GM23248 (cell line): ENCODE results near the gene BPIFA1. TPM values are rescaled to one million over a fixed set of nuclear protein-coding genes. Genes with fewer than 3 reads are reported as not detected.

Source experiments
- DNase-seq: peaks from one replicate; pipeline ENCODE4 v3.0.0-alpha.2; 2015
- H2AFZ ChIP-seq: fragments of 200-600 bp; sonication (generic); 2 replicates; pipeline ENCODE4 v1.6.1; 2016; ENCODE audit warnings: antibody characterized with exemption
- H3F3A ChIP-seq: fragments of 200-600 bp; sonication (generic); 2 replicates; pipeline ENCODE4 v1.6.1; 2016; ENCODE audit warnings: mild to moderate bottlenecking, antibody characterized with exemption, mixed run types; ENCODE audit not compliant: insufficient read depth
- H3K27ac ChIP-seq: fragments of 200-600 bp; sonication (generic); 2 replicates; pipeline ENCODE4 v1.5.1; 2016; ENCODE audit warnings: mild to moderate bottlenecking
- H3K27me3 ChIP-seq: fragments of 200-600 bp; sonication (generic); replicated peaks from 2 replicates; pipeline ENCODE4 v1.6.1; 2016; ENCODE audit warnings: mild to moderate bottlenecking; ENCODE audit not compliant: insufficient read depth
- H3K36me3 ChIP-seq: fragments of 200-600 bp; sonication (generic); 2 replicates; pipeline ENCODE4 v1.6.1; 2016; ENCODE audit warnings: low read depth, mild to moderate bottlenecking
- H3K4me1 ChIP-seq: fragments of 200-600 bp; sonication (generic); 2 replicates; pipeline ENCODE4 v1.6.1; 2016; ENCODE audit warnings: mild to moderate bottlenecking; ENCODE audit not compliant: insufficient read depth
- H3K4me2 ChIP-seq: fragments of 200-600 bp; sonication (generic); one replicate; pipeline ENCODE4 v1.6.1; 2016; ENCODE audit warnings: mild to moderate bottlenecking; ENCODE audit not compliant: unreplicated experiment
- H3K4me3 ChIP-seq: fragments of 200-600 bp; sonication (generic); 2 replicates; pipeline ENCODE4 v1.5.1; 2016; ENCODE audit warnings: mild to moderate bottlenecking
- H3K79me2 ChIP-seq: fragments of 200-600 bp; sonication (generic); 2 replicates; pipeline ENCODE4 v1.6.1; 2016; ENCODE audit warnings: mild to moderate bottlenecking; ENCODE audit not compliant: insufficient read depth
- H3K9ac ChIP-seq: fragments of 200-600 bp; sonication (generic); 2 replicates; pipeline ENCODE4 v1.6.1; 2016; ENCODE audit warnings: mild to moderate bottlenecking
- H3K9me2 ChIP-seq: fragments of 200-600 bp; sonication (generic); 2 replicates; pipeline ENCODE4 v1.6.1; 2016; ENCODE audit warnings: mixed run types, mild to moderate bottlenecking, moderate library complexity; ENCODE audit not compliant: insufficient read depth
- H3K9me3 ChIP-seq: fragments of 200-600 bp; sonication (generic); one replicate; pipeline ENCODE4 v1.6.1; 2017; ENCODE audit warnings: low read depth
- H4K20me1 ChIP-seq: fragments of 200-600 bp; sonication (generic); 2 replicates; pipeline ENCODE4 v1.6.0; 2016; ENCODE audit not compliant: insufficient read depth
- EZH2 ChIP-seq: fragments of 200-600 bp; sonication (generic); IDR thresholded peaks from 2 replicates; pipeline ENCODE4 v1.6.1; 2018; ENCODE audit warnings: antibody characterized with exemption, mild to moderate bottlenecking; ENCODE audit not compliant: insufficient read depth, poor library complexity, severe bottlenecking
- EZH2phosphoT487 ChIP-seq: fragments of 200-600 bp; sonication (generic); IDR thresholded peaks from 2 replicates; pipeline ENCODE4 v1.6.1; 2018; ENCODE audit warnings: antibody characterized with exemption, moderate library complexity, mild to moderate bottlenecking, low read depth; ENCODE audit not compliant: insufficient read depth
- WGBS, 2 experiments: methylation state at CpG; one replicate each; pipeline ENCODE4 v1.1.6; 2015 to 2017; ENCODE audit warnings: low lambda C conversion rate in 2 of 2, low coverage in 1 of 2; ENCODE audit errors: missing lambda C conversion rate in 2 of 2; 5-methylcytosine and 5-hydroxymethylcytosine counted together
- in situ Hi-C: fragments of 300-500 bp; cut with MboI; formaldehyde crosslinking; loops from 2 replicates; pipeline ENCODE4 v1.15.0; 2020
- polyA plus RNA-seq: library from polyadenylated mRNA; unstranded; fragments of >200 nt; fragmentation: Nextera tagmentation; extraction: Ambion mirVana; gene quantifications from 2 replicates; pipeline ENCODE4 v1.2.1, GENCODE V29; 2016
- total RNA-seq: library from RNA; depleted of rRNA; stranded (reverse); fragments of >200 nt; shearing (Covaris generic); gene quantifications from 2 replicates; pipeline ENCODE4 v1.2.3, GENCODE V29; 2014

BPIFA1 gene
- total and polyA plus RNA-seq, 2 experiments from 2014 or later, result not detected

DNA sequence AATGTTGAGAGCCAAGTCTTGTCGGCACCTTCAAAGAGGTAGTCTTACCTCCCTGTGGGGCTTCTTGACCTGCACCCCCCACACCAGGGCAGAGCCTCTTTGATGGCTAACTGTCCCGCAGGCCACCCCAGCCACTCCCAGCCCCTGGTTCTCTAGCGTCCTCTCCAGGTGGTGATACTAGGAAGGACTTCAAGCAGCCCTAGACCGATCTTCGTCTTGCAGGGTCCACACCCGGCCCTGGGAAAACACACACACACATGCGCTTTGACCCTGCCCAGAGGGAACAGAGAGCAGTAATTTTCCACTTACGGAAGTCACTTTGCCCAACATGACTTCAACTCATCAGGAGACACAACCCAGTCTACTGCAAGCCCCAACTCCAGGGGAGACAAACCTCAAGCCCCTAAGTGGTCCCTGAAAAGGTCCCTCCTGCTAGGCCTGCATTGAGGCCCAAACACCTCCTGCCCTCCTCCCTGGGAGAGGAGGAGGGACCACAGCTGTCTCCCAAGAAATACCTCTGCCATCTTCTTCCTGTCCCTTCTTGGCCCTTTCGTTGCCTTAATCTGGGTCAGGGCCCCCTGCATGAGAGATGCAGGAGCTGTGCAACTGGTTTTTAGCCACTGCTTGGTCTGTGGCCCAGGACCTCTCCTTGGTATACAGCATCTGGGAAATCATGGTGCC lies 44.3 kb downstream of the BPIFA1 start:
- DNase-seq, result no peak
- Histone ChIP-seq H2AFZ (no peak overlapping the region), H3K4me1 (no peaks in the 10 kb centered on the region), H3K9me3 (no peaks in the 10 kb centered on the region), H3K79me2 (no peaks in the 10 kb centered on the region), H3F3A (no peaks in the 10 kb centered on the region), H3K4me2 (no peak overlapping the region), H3K27me3 (peaks cover 46% of the 10 kb centered on the region), H4K20me1 (no peaks in the 10 kb centered on the region), H3K9me2 (no peaks in the 10 kb centered on the region), H3K36me3 (no peaks in the 10 kb centered on the region), H3K9ac (no peak overlapping the region), H3K4me3 (no peak overlapping the region), H3K27ac (no peak overlapping the region)
- TF ChIP-seq EZH2, result no peak
- in situ Hi-C loops, result no loop called here
- WGBS, 2 experiments, result 55 to 56% methylated on average over 8 to 9 of the region's 9 CpGs

DNA sequence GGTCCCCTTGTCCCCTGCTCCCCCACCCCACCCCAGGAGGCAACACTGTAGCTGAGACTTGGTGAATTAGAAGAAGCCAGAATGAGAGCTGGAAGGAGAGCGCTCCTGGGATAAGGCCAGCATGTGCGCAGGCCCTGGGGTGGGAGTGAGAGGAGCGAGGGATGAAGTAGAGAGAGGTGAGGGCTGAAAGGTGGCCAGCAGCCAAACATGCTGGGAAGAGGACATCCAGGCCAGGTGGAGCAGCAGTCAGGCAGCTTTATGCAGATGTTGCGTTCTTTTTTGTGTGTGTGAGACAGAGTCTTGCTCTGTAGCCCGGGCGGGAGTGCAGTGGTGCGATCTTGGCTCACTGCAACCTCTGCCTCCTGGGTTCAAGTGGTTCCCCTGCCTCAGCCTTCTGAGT lies 45.0 kb downstream of the BPIFA1 start:
- Histone ChIP-seq H3K4me1 (no peaks in the 10 kb centered on the region), H3K4me3 (no peak overlapping the region), H4K20me1 (no peaks in the 10 kb centered on the region), H3K36me3 (no peaks in the 10 kb centered on the region), H3K27me3 (peaks cover 44% of the 10 kb centered on the region), H2AFZ (no peak overlapping the region), H3K9me3 (no peaks in the 10 kb centered on the region), H3K4me2 (no peak overlapping the region), H3K79me2 (no peaks in the 10 kb centered on the region), H3K9ac (no peak overlapping the region), H3K27ac (no peak overlapping the region), H3K9me2 (no peaks in the 10 kb centered on the region), H3F3A (no peaks in the 10 kb centered on the region)
- WGBS, 2 experiments, result 75 to 76% methylated on average over 7 of the region's 7 CpGs
- DNase-seq, result no peak
- TF ChIP-seq EZH2phosphoT487, result no peak
- TF ChIP-seq EZH2, result no peak
- in situ Hi-C loops, result no loop called here

DNA sequence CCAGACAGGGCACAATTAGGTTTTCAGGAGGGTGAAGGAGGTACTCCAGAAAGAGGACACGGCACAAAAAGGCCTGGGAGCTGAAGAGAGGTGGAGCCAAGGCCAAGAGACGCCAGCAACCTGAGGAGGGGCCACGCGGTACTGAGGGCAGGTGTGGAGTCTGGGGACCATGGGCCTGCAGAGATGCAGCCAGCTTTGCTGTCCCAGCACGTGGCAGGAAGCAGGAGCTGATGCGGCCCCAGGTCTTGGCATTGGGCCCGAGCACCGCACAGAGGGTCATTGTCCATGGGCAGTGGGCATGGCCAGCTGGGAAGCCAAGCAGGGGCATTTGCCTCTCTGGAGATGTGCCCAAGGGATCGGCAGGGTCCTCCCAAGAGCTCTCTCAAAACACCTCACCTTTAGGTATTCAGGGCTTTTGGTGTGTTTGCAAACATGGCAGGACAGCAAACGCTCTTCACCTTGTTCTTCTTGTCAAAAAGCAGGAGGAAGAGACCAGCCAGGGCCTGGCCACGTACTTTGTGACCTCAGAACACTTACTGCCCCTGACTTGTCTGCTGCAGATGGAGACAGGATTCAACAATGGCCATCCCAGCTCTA lies 45.9 kb downstream of the BPIFA1 start:
- DNase-seq, result no peak
- Histone ChIP-seq H3F3A (no peaks in the 10 kb centered on the region), H4K20me1 (no peaks in the 10 kb centered on the region), H3K9ac (no peak overlapping the region), H3K4me3 (no peak overlapping the region), H3K4me1 (no peaks in the 10 kb centered on the region), H3K79me2 (no peaks in the 10 kb centered on the region), H3K27ac (no peak overlapping the region), H3K9me2 (no peaks in the 10 kb centered on the region), H3K9me3 (no peaks in the 10 kb centered on the region), H3K36me3 (no peaks in the 10 kb centered on the region), H3K27me3 (peaks cover 44% of the 10 kb centered on the region), H2AFZ (no peak overlapping the region), H3K4me2 (no peak overlapping the region)
- TF ChIP-seq EZH2, result no peak
- no peak for TF ChIP-seq EZH2phosphoT487
- WGBS, 2 experiments, result 41 to 45% methylated on average over 11 of the region's 11 CpGs
- in situ Hi-C loops, result no loop called here

DNA sequence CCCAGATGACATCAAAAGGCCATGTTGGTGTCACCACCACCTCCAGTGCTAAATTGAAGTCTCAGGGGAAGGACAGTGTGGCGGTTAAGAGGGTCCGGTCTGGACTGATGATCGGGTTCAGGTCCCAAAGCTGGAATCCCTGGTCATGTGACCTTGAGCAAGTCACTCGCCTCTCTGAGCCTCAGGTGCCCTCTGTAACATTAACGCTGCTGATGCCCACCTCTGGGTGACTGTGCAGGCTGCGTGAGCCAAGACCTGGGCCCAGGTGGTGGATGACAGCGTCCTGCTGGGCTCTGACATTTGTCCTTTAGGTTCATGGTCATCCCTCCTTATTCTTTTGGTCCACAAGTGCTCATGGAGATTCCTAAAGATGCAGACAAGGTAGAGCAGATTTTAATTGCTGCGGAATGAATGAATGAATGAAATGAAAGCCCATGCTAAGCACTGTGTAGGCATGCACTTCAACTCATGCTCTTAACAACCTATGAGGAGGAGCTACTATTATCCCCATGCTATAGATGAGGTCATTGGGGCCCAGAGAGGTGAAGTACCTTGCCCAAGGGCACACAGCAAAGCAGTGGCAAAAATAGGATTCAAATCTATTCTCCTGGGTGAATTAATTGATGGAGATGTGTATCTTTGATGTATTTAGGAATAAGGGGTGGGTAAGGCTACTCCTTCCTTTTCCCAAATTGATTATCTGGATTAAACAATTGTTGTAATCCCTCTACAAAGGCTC lies 46.6 kb downstream of the BPIFA1 start:
- no peaks in the 10 kb centered on the region for H4K20me1 ChIP-seq
- no peaks in the 10 kb centered on the region for H3F3A ChIP-seq
- no peaks in the 10 kb centered on the region for H3K36me3 ChIP-seq
- H3K9me3 ChIP-seq, result no peaks in the 10 kb centered on the region
- 42 to 45% methylated on average over 8 of the region's 8 CpGs for WGBS, 2 experiments
- H3K4me3 ChIP-seq, result no peak overlapping the region
- in situ Hi-C loops, result no loop called here
- H3K27me3 ChIP-seq, result peaks cover 49% of the 10 kb centered on the region
- no peak for TF ChIP-seq EZH2phosphoT487
- no peak for TF ChIP-seq EZH2
- no peak overlapping the region for H2AFZ ChIP-seq
- no peaks in the 10 kb centered on the region for H3K4me1 ChIP-seq
- no peaks in the 10 kb centered on the region for H3K9me2 ChIP-seq
- H3K79me2 ChIP-seq, result no peaks in the 10 kb centered on the region
- no peak overlapping the region for H3K4me2 ChIP-seq
- DNase-seq, result no peak
- H3K9ac ChIP-seq, result no peak overlapping the region
- H3K27ac ChIP-seq, result no peak overlapping the region
